NCI-H82 treated with DMSO at 0.1 percent for 48 hours (cell line): Measurements from ENCODE around the gene TMBIM4.
A peak's percentile ranks its signal among the peaks of the same experiment; 100 is the strongest.
"Not testable (repeated sequence)": the region's sequence is repeated elsewhere in the genome, so short reads cannot be mapped to it uniquely, and the experiment has no call there.

Source experiments
- DNase-seq: peaks from one replicate; lab custom pipeline; 2025; ENCODE audit not compliant: unreplicated experiment; lab: John Stamatoyannopoulos, UW

Gene TMBIM4

GRCh38 chr12:66169221-66170170, at the start of gene TMBIM4:
TSS of gene TMBIM4 (minus strand) at chr12:66169996. CDS start at chr12:66169951, 45 bp downstream.
- peak; percentile 58 for DNase-seq

- DNase-seq = no peak
Measured at GRCh38 chr12:66217342-66217917, 47.6 kb upstream of the TMBIM4 start.

- DNase-seq = not testable (repeated sequence)
Measured at GRCh38 chr12:66213011-66213410, 43.2 kb upstream of the TMBIM4 start.

GRCh38 chr12:66211573-66211972, 41.8 kb upstream of the TMBIM4 start:
- not testable (repeated sequence) for DNase-seq

- DNase-seq = no peak
Measured at GRCh38 chr12:66210840-66211239, 41.0 kb upstream of the TMBIM4 start.

- no peak for DNase-seq
Measured at GRCh38 chr12:66206141-66206540, 36.3 kb upstream of the TMBIM4 start.

- DNase-seq = no peak
Measured at GRCh38 chr12:66203820-66204219, 34.0 kb upstream of the TMBIM4 start.

- DNase-seq = no peak
Measured at GRCh38 chr12:66199831-66200509, 30.2 kb upstream of the TMBIM4 start.

GRCh38 chr12:66199141-66199540, 29.3 kb upstream of the TMBIM4 start:
- DNase-seq = no peak

GRCh38 chr12:66197495-66197921, 27.7 kb upstream of the TMBIM4 start:
- no peak for DNase-seq

GRCh38 chr12:66196806-66197205, 27.0 kb upstream of the TMBIM4 start:
- DNase-seq = no peak

GRCh38 chr12:66195242-66195641, 25.4 kb upstream of the TMBIM4 start:
- DNase-seq = no peak

GRCh38 chr12:66194122-66194521, 24.3 kb upstream of the TMBIM4 start:
- no peak for DNase-seq

GRCh38 chr12:66191547-66192126, 21.8 kb upstream of the TMBIM4 start:
- no peak for DNase-seq

- no peak for DNase-seq
Measured at GRCh38 chr12:66190519-66191370, 20.9 kb upstream of the TMBIM4 start.

- DNase-seq = no peak
Measured at GRCh38 chr12:66189889-66190288, 20.1 kb upstream of the TMBIM4 start.

GRCh38 chr12:66189486-66189843, 19.7 kb upstream of the TMBIM4 start:
- DNase-seq = no peak

GRCh38 chr12:66188584-66189485, 19.0 kb upstream of the TMBIM4 start, which contains the start of gene IRAK3:
TSS of gene IRAK3 (plus strand) at chr12:66189214. CDS start at chr12:66189300, 86 bp downstream.
- DNase-seq = no peak

GRCh38 chr12:66187821-66188220, 18.0 kb upstream of the TMBIM4 start:
- no peak for DNase-seq
